ENCODE data around the gene TAF5L. TPM values are rescaled to one million over a fixed set of nuclear protein-coding genes. Genes with fewer than 3 reads are reported as not detected.

The TAF5L gene
- total RNA-seq, 5 donors from 2014 or later (not counting 1 experiment from before 2014, with no cell fraction given): 18.8 to 28.9 (median 21.9) TPM

GRCh38 chr1:229645324-229645993, 19.5 kb upstream of the TAF5L start:
- Mint-ChIP-seq H3K36me3 (peaks cover 51% of the 10 kb centered on the region), H3K4me1 (peaks cover 0 to 9% (median 6%) of the 10 kb centered on the region in 3 donors), H3K27ac (no peak overlapping the region), H3K27me3 (no peaks in the 10 kb centered on the region), H3K9me3 (no peaks in the 10 kb centered on the region), H3K4me3 (no peak overlapping the region)
- no peaks in the 10 kb centered on the region for H3K27me3 ChIP-seq (replicated peaks in 1 of 2; ENCODE audit: control insufficient read depth in 2 of 2, extremely low read depth in 1 of 2, insufficient read depth in 2 of 2, low read length in 1 of 2)
- H3K27ac ChIP-seq (ENCODE audit: low read length): no peak overlapping the region
- DNase-seq (no peak), ATAC-seq (replicated peaks in 1 of 4) (no peak)
- H3K9me3 ChIP-seq: no peaks in the 10 kb centered on the region
- H3K4me1 ChIP-seq (ENCODE audit: control insufficient read depth in 1 of 2, extremely low read depth in 1 of 2, insufficient read depth in 2 of 2, low read length in 2 of 2): no peaks in the 10 kb centered on the region
- H3K36me3 ChIP-seq (ENCODE audit: control insufficient read depth in 2 of 2, extremely low read depth in 1 of 2, insufficient read depth in 1 of 2, low read length in 1 of 2): peaks cover 24 to 64% of the 10 kb centered on the region in 2 donors
- over 99% methylated on average over 13 of the region's 15 CpGs for WGBS (ENCODE audit: insufficient coverage)
- ChIA-PET POLR2A (no interaction called here), CTCF (no interaction called here)
- H3K4me3 ChIP-seq (ENCODE audit: control insufficient read depth in 1 of 2, extremely low read depth in 1 of 2, low read length in 1 of 2): no peak overlapping the region

- Mint-ChIP-seq H3K9me3 (no peaks in the 10 kb centered on the region), H3K36me3 (peaks cover 46% of the 10 kb centered on the region), H3K4me3 (no peak overlapping the region), H3K4me1 (peaks cover 0 to 11% (median 9%) of the 10 kb centered on the region in 3 donors), H3K27ac (no peak overlapping the region), H3K27me3 (no peaks in the 10 kb centered on the region)
- 96% methylated on average over 6 of the region's 6 CpGs for WGBS (ENCODE audit: insufficient coverage)
- CTCF ChIA-PET: interaction anchor here in 1 of 2 donors (0.6 kb wide), 1 partner anchor 31 kb away, joined by 3 read pairs; no protein-coding TSS in a partner anchor
- Histone ChIP-seq H3K9me3 (no peaks in the 10 kb centered on the region), H3K27ac (ENCODE audit: low read length) (no peak overlapping the region), H3K4me1 (ENCODE audit: control insufficient read depth in 1 of 2, extremely low read depth in 1 of 2, insufficient read depth in 2 of 2, low read length in 2 of 2) (no peaks in the 10 kb centered on the region), H3K36me3 (ENCODE audit: control insufficient read depth in 2 of 2, extremely low read depth in 1 of 2, insufficient read depth in 1 of 2, low read length in 1 of 2) (peaks cover 24 to 55% of the 10 kb centered on the region in 2 donors), H3K4me3 (ENCODE audit: control insufficient read depth in 1 of 2, extremely low read depth in 1 of 2, low read length in 1 of 2) (no peak overlapping the region), H3K27me3 (replicated peaks in 1 of 2; ENCODE audit: control insufficient read depth in 2 of 2, extremely low read depth in 1 of 2, insufficient read depth in 2 of 2, low read length in 1 of 2) (no peaks in the 10 kb centered on the region)
- no peak for DNase-seq
- no peak for ATAC-seq (replicated peaks in 1 of 4)
- POLR2A ChIA-PET: no interaction called here
These were observed 18.2 kb upstream of the TAF5L start for GRCh38 chr1:229643996-229644745.

GRCh38 chr1:229642970-229643369, 17.0 kb upstream of the TAF5L start:
- H3K27ac Mint-ChIP-seq: no peak overlapping the region
- H3K36me3 Mint-ChIP-seq: peaks cover 48% of the 10 kb centered on the region
- no peaks in the 10 kb centered on the region for H3K4me1 ChIP-seq (ENCODE audit: control insufficient read depth in 1 of 2, extremely low read depth in 1 of 2, insufficient read depth in 2 of 2, low read length in 2 of 2)
- H3K9me3 Mint-ChIP-seq: no peaks in the 10 kb centered on the region
- no peak overlapping the region for H3K4me3 ChIP-seq (ENCODE audit: control insufficient read depth in 1 of 2, extremely low read depth in 1 of 2, low read length in 1 of 2)
- no peaks in the 10 kb centered on the region for H3K9me3 ChIP-seq
- ATAC-seq (replicated peaks in 1 of 4) (no peak), DNase-seq (no peak)
- H3K27me3 Mint-ChIP-seq: no peaks in the 10 kb centered on the region
- H3K4me1 Mint-ChIP-seq: peaks cover 0 to 11% (median 9%) of the 10 kb centered on the region in 3 donors
- peaks cover 30 to 55% of the 10 kb centered on the region in 2 donors for H3K36me3 ChIP-seq (ENCODE audit: control insufficient read depth in 2 of 2, extremely low read depth in 1 of 2, insufficient read depth in 1 of 2, low read length in 1 of 2)
- no peaks in the 10 kb centered on the region for H3K27me3 ChIP-seq (replicated peaks in 1 of 2; ENCODE audit: control insufficient read depth in 2 of 2, extremely low read depth in 1 of 2, insufficient read depth in 2 of 2, low read length in 1 of 2)
- WGBS (ENCODE audit: insufficient coverage): 100% methylated on average over 1 of the region's 4 CpGs
- H3K4me3 Mint-ChIP-seq: no peak overlapping the region
- POLR2A ChIA-PET: interaction anchor here in 1 of 2 donors (0.6 kb wide), 1 partner anchor 77 kb away, joined by 3 read pairs; no protein-coding TSS in a partner anchor
- H3K27ac ChIP-seq (ENCODE audit: low read length): no peak overlapping the region
- CTCF ChIA-PET: no interaction called here

- H3K4me1 Mint-ChIP-seq: peaks cover 0 to 11% (median 9%) of the 10 kb centered on the region in 3 donors
- H3K36me3 ChIP-seq (ENCODE audit: control insufficient read depth in 2 of 2, extremely low read depth in 1 of 2, insufficient read depth in 1 of 2, low read length in 1 of 2): peaks cover 32 to 55% of the 10 kb centered on the region in 2 donors
- no peaks in the 10 kb centered on the region for H3K9me3 ChIP-seq
- no peak overlapping the region for H3K27ac Mint-ChIP-seq
- POLR2A ChIA-PET: interaction anchor here in 1 of 2 donors (0.6 kb wide), 1 partner anchor 78 kb away, joined by 3 read pairs; no protein-coding TSS in a partner anchor
- no peaks in the 10 kb centered on the region for H3K4me1 ChIP-seq (ENCODE audit: control insufficient read depth in 1 of 2, extremely low read depth in 1 of 2, insufficient read depth in 2 of 2, low read length in 2 of 2)
- H3K4me3 ChIP-seq (ENCODE audit: control insufficient read depth in 1 of 2, extremely low read depth in 1 of 2, low read length in 1 of 2): no peak overlapping the region
- no peak for DNase-seq
- H3K36me3 Mint-ChIP-seq: peaks cover 46% of the 10 kb centered on the region
- 94% methylated on average over 3 of the region's 5 CpGs for WGBS (ENCODE audit: insufficient coverage)
- no peaks in the 10 kb centered on the region for H3K27me3 Mint-ChIP-seq
- no peak overlapping the region for H3K4me3 Mint-ChIP-seq
- CTCF ChIA-PET: no interaction called here
- H3K9me3 Mint-ChIP-seq: no peaks in the 10 kb centered on the region
- no peak for ATAC-seq (replicated peaks in 1 of 4)
- H3K27ac ChIP-seq (ENCODE audit: low read length): no peak overlapping the region
- no peaks in the 10 kb centered on the region for H3K27me3 ChIP-seq (replicated peaks in 1 of 2; ENCODE audit: control insufficient read depth in 2 of 2, extremely low read depth in 1 of 2, insufficient read depth in 2 of 2, low read length in 1 of 2)
These were observed 16.5 kb upstream of the TAF5L start for GRCh38 chr1:229642376-229642775.

GRCh38 chr1:229641306-229641705, 15.4 kb upstream of the TAF5L start:
- Mint-ChIP-seq H3K9me3 (no peaks in the 10 kb centered on the region), H3K27me3 (no peaks in the 10 kb centered on the region), H3K4me1 (peaks cover 0 to 11% (median 9%) of the 10 kb centered on the region in 3 donors), H3K27ac (no peak overlapping the region), H3K36me3 (peaks cover 46% of the 10 kb centered on the region), H3K4me3 (no peak overlapping the region)
- Histone ChIP-seq H3K4me3 (ENCODE audit: control insufficient read depth in 1 of 2, extremely low read depth in 1 of 2, low read length in 1 of 2) (no peak overlapping the region), H3K36me3 (ENCODE audit: control insufficient read depth in 2 of 2, extremely low read depth in 1 of 2, insufficient read depth in 1 of 2, low read length in 1 of 2) (peaks cover 25 to 55% of the 10 kb centered on the region in 2 donors), H3K27me3 (replicated peaks in 1 of 2; ENCODE audit: control insufficient read depth in 2 of 2, extremely low read depth in 1 of 2, insufficient read depth in 2 of 2, low read length in 1 of 2) (no peaks in the 10 kb centered on the region), H3K9me3 (no peaks in the 10 kb centered on the region), H3K27ac (ENCODE audit: low read length) (no peak overlapping the region), H3K4me1 (ENCODE audit: control insufficient read depth in 1 of 2, extremely low read depth in 1 of 2, insufficient read depth in 2 of 2, low read length in 2 of 2) (no peaks in the 10 kb centered on the region)
- ATAC-seq (replicated peaks in 1 of 4) (no peak), DNase-seq (no peak)
- POLR2A ChIA-PET: no interaction called here
- CTCF ChIA-PET: no interaction called here
- WGBS (ENCODE audit: insufficient coverage): 100% methylated on average over 1 of the region's 3 CpGs

GRCh38 chr1:229640455-229640854, 14.5 kb upstream of the TAF5L start:
- Histone ChIP-seq H3K36me3 (ENCODE audit: control insufficient read depth in 2 of 2, extremely low read depth in 1 of 2, insufficient read depth in 1 of 2, low read length in 1 of 2) (peaks cover 22 to 55% of the 10 kb centered on the region in 2 donors), H3K4me3 (ENCODE audit: control insufficient read depth in 1 of 2, extremely low read depth in 1 of 2, low read length in 1 of 2) (no peak overlapping the region), H3K27me3 (replicated peaks in 1 of 2; ENCODE audit: control insufficient read depth in 2 of 2, extremely low read depth in 1 of 2, insufficient read depth in 2 of 2, low read length in 1 of 2) (no peaks in the 10 kb centered on the region), H3K9me3 (no peaks in the 10 kb centered on the region), H3K4me1 (ENCODE audit: control insufficient read depth in 1 of 2, extremely low read depth in 1 of 2, insufficient read depth in 2 of 2, low read length in 2 of 2) (no peaks in the 10 kb centered on the region), H3K27ac (ENCODE audit: low read length) (no peak overlapping the region)
- 78% methylated on average over 8 of the region's 12 CpGs for WGBS (ENCODE audit: insufficient coverage)
- peaks cover 0 to 11% (median 9%) of the 10 kb centered on the region in 3 donors for H3K4me1 Mint-ChIP-seq
- no peak overlapping the region for H3K27ac Mint-ChIP-seq
- H3K27me3 Mint-ChIP-seq: no peaks in the 10 kb centered on the region
- H3K36me3 Mint-ChIP-seq: peaks cover 47% of the 10 kb centered on the region
- ATAC-seq (replicated peaks in 1 of 4) (no peak), DNase-seq (no peak)
- H3K9me3 Mint-ChIP-seq: no peaks in the 10 kb centered on the region
- POLR2A ChIA-PET: interaction anchor here in 1 of 2 donors (0.6 kb wide), 1 partner anchor 150 kb away, joined by 9 read pairs; no protein-coding TSS in a partner anchor
- H3K4me3 Mint-ChIP-seq: no peak overlapping the region
- CTCF ChIA-PET: no interaction called here

Data from T-cell (primary cell).